Measurements from ENCODE around the gene SLC35F4. TPM values are rescaled to one million over a fixed set of nuclear protein-coding genes. Genes with fewer than 3 reads are reported as not detected.

The SLC35F4 gene
- total RNA-seq, 2 donors from 2014 or later, result not detected

DNA sequence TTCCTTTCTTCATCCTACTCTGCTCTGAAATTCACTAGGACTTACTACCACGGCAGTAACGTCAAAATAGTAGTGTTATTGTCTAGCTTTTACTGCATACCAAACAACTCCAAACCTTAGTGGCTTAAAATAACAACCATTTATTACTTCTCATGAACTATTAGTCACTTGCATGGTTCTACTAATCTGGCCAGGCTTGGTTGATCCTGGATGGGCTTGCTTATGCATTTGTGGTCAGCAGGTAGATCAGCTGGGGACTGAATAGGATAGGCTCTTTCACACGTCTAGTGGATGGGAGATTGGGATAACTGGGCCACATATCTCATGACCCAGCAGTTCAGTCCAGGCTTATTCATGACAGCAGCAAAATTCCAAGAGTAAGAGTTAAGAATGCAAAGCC lies 9.4 kb upstream of the SLC35F4 start:
- Histone ChIP-seq H3K4me3 (no peak overlapping the region), H3K27ac (peak overlapping the region in 1 of 2 donors; percentile 44), H3K27me3 (replicated peaks; ENCODE audit: insufficient read depth) (no peaks in the 10 kb centered on the region), H3K36me3 (no peaks in the 10 kb centered on the region), H3K4me1 (ENCODE audit: control insufficient read depth in 1 of 2, low read depth in 2 of 2) (peaks cover 0 to 20% of the 10 kb centered on the region in 2 donors), H3K9me3 (no peaks in the 10 kb centered on the region)
- TF ChIP-seq, protein P1, sequence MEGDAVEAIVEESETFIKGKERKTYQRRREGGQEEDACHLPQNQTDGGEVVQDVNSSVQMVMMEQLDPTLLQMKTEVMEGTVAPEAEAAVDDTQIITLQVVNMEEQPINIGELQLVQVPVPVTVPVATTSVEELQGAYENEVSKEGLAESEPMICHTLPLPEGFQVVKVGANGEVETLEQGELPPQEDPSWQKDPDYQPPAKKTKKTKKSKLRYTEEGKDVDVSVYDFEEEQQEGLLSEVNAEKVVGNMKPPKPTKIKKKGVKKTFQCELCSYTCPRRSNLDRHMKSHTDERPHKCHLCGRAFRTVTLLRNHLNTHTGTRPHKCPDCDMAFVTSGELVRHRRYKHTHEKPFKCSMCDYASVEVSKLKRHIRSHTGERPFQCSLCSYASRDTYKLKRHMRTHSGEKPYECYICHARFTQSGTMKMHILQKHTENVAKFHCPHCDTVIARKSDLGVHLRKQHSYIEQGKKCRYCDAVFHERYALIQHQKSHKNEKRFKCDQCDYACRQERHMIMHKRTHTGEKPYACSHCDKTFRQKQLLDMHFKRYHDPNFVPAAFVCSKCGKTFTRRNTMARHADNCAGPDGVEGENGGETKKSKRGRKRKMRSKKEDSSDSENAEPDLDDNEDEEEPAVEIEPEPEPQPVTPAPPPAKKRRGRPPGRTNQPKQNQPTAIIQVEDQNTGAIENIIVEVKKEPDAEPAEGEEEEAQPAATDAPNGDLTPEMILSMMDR (IDR thresholded peaks at IDR 0.05), result no peak
- ATAC-seq (ENCODE audit: insufficient number of reproducible peaks, low FRiP score, low read depth) (no peak), DNase-seq (ENCODE audit: low spot score) (no peak)

DNA sequence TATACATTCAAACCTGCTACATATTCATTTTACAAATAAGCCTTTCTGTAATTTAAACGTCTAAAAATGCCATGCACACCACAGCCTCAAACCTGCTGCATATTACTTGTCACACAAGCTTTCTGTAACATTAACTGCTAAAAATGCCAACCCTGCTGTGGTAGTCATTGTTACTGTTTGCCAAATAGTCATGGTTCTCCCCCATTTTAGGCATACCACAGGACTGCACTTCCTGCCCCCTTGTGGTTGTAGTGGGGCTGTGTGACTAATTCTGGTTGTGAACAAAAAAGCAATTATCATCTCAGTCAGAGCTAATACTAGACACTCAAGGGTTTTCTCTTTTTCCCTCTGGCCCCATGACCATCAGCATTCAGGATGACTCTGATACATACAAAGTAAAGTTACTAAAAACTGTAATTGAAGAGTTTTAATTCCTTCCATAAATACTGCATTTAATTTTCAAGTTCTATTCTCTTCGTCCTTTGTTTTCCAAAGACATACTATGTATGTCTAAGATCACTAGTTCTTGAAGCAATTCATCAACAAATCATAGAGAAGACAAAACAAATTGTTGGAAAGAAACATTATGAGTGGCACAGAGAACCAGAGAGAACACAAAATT lies 5.7 kb upstream of the SLC35F4 start:
- Histone ChIP-seq H3K27me3 (replicated peaks; ENCODE audit: insufficient read depth) (no peaks in the 10 kb centered on the region), H3K4me1 (ENCODE audit: control insufficient read depth in 1 of 2, low read depth in 2 of 2) (peaks cover 0 to 15% of the 10 kb centered on the region in 2 donors), H3K36me3 (no peaks in the 10 kb centered on the region), H3K27ac (no peak overlapping the region), H3K9me3 (no peaks in the 10 kb centered on the region), H3K4me3 (no peak overlapping the region)
- no peak for ATAC-seq (ENCODE audit: insufficient number of reproducible peaks, low FRiP score, low read depth)
- no peak for DNase-seq (ENCODE audit: low spot score)
- TF ChIP-seq, protein P1 (IDR thresholded peaks at IDR 0.05), result peak; percentile 44

DNA sequence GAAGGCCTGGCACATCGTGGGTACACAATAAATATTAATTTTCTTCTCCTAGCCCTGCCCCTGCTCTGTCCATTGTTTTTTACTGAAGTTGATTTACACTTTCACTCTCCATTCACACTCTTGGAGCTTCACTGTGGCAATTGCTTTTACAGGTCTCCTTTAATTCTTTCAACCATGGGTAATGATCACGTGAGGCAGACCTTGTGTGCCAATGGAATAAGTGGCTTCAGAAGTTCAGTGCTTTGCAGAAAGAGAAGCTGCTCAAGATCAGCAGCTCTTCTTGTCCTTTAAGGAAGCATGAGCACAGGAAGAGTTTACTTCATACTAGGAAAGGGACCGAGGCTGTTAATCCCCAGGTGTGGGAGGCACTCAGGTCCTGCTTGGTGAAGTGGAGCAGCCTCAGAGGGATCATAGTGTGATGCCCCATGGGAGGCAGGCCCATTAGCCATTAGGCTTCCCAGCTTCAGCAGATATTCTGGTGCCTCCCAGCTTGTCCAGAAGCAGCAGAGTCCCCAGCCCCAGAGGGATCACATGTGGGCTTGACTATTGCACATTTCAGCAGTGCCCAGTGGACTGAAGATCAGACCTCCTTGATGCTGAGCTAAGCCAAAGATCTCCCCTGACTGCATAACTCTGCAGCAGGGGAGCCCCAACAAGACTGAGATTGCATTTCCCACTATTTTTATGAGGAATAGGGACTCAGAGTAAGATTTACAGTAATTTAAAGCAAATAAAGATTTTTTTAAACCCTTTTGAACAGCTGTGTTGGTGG lies 5.0 kb upstream of the SLC35F4 start:
- Histone ChIP-seq H3K36me3 (no peaks in the 10 kb centered on the region), H3K9me3 (no peaks in the 10 kb centered on the region), H3K27ac (no peak overlapping the region), H3K27me3 (replicated peaks; ENCODE audit: insufficient read depth) (no peaks in the 10 kb centered on the region), H3K4me3 (no peak overlapping the region), H3K4me1 (ENCODE audit: control insufficient read depth in 1 of 2, low read depth in 2 of 2) (peaks cover 4 to 13% of the 10 kb centered on the region in 2 donors)
- TF ChIP-seq, protein P1 (IDR thresholded peaks at IDR 0.05), result no peak
- ATAC-seq (ENCODE audit: insufficient number of reproducible peaks, low FRiP score, low read depth), result no peak
- no peak for DNase-seq (ENCODE audit: low spot score)

DNA sequence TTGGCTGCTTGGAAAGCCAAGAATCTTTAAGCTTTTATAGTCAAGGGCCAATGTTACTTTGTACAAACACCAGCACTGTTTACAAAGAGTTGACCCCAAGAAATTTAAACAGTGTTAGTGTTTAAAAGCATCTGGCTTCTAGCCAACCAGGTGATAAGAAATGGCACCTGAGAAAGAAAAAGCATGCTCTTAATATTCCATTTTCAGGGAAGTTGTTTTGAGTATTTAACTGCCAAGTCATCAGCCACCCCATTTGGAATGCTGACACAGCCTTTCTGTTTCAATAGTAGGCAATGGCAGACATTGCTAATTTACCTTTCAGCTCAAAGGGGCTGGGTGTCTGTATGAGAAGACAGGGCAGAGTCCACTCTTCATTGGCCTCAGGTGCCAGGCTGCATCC lies 3.7 kb upstream of the SLC35F4 start:
- Histone ChIP-seq H3K9me3 (no peaks in the 10 kb centered on the region), H3K4me3 (no peak overlapping the region), H3K27me3 (replicated peaks; ENCODE audit: insufficient read depth) (no peaks in the 10 kb centered on the region), H3K27ac (no peak overlapping the region), H3K36me3 (no peaks in the 10 kb centered on the region), H3K4me1 (ENCODE audit: control insufficient read depth in 1 of 2, low read depth in 2 of 2) (peaks cover 4 to 13% of the 10 kb centered on the region in 2 donors)
- DNase-seq (ENCODE audit: low spot score), result no peak
- ATAC-seq (ENCODE audit: insufficient number of reproducible peaks, low FRiP score, low read depth), result no peak
- TF ChIP-seq, protein P1 (IDR thresholded peaks at IDR 0.05), result no peak

DNA sequence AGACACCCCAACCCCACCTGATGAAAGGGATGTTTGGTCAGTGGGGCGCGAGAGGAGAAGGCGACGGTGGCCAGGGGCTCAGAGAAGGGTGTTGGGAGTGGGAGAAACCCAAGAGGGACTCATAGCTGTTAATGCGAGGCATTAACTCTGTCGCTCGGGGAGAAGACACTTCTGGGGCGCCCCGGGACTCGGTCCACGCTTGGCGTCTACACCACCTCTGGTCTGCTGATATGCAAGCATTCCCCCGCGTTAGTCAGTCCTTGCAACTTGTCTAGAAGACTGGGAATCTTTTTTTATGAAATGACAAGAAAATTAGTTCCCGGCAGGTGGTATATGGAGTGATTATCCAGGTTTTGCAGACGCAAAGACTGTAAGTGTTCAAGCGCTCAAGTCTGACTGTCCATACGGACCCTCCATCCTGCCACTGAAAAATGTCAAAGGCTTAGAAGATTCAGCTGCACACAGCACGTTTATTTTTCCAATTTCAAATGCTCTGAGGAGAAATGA lies 360 bp upstream of the SLC35F4 start:
- no peak for ATAC-seq (ENCODE audit: insufficient number of reproducible peaks, low FRiP score, low read depth)

More for the DNA sequence above, 360 bp upstream of the SLC35F4 start:
- TF ChIP-seq, protein P1 (IDR thresholded peaks at IDR 0.05), result no peak
- peak overlapping the region; percentile 72 for H3K4me3 ChIP-seq
- H3K27me3 ChIP-seq (replicated peaks; ENCODE audit: insufficient read depth), result no peaks in the 10 kb centered on the region
- no peak for DNase-seq (ENCODE audit: low spot score)
- no peaks in the 10 kb centered on the region for H3K36me3 ChIP-seq
- no peak overlapping the region for H3K27ac ChIP-seq
- H3K9me3 ChIP-seq, result no peaks in the 10 kb centered on the region
- peaks cover 4 to 13% of the 10 kb centered on the region in 2 donors for H3K4me1 ChIP-seq (ENCODE audit: control insufficient read depth in 1 of 2, low read depth in 2 of 2)
